Measurements from ENCODE around the gene SPATA6.

- TF ChIP-seq, protein P1, sequence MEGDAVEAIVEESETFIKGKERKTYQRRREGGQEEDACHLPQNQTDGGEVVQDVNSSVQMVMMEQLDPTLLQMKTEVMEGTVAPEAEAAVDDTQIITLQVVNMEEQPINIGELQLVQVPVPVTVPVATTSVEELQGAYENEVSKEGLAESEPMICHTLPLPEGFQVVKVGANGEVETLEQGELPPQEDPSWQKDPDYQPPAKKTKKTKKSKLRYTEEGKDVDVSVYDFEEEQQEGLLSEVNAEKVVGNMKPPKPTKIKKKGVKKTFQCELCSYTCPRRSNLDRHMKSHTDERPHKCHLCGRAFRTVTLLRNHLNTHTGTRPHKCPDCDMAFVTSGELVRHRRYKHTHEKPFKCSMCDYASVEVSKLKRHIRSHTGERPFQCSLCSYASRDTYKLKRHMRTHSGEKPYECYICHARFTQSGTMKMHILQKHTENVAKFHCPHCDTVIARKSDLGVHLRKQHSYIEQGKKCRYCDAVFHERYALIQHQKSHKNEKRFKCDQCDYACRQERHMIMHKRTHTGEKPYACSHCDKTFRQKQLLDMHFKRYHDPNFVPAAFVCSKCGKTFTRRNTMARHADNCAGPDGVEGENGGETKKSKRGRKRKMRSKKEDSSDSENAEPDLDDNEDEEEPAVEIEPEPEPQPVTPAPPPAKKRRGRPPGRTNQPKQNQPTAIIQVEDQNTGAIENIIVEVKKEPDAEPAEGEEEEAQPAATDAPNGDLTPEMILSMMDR (IDR thresholded peaks at IDR 0.05; ENCODE audit: low read depth, low read length, missing input control): no peak
- no peak for TF ChIP-seq HNF4G (IDR thresholded peaks at IDR 0.05)
- TF ChIP-seq REST (IDR thresholded peaks at IDR 0.05): no peak
Measured at GRCh38 chr1:48462716-48463302, 9.2 kb downstream of the SPATA6 start.

Data from liver (tissue), 3 donors.